Dedifferentiated amniotic fluid mesenchymal stem cell (primary cell): Measurements from ENCODE around the gene GSTO2.

Experiments
- DNase-seq: peaks from one replicate; pipeline ENCODE4 v3.0.0-alpha.2; 2016; ENCODE audit errors: extremely low spot score

GSTO2 gene

DNA sequence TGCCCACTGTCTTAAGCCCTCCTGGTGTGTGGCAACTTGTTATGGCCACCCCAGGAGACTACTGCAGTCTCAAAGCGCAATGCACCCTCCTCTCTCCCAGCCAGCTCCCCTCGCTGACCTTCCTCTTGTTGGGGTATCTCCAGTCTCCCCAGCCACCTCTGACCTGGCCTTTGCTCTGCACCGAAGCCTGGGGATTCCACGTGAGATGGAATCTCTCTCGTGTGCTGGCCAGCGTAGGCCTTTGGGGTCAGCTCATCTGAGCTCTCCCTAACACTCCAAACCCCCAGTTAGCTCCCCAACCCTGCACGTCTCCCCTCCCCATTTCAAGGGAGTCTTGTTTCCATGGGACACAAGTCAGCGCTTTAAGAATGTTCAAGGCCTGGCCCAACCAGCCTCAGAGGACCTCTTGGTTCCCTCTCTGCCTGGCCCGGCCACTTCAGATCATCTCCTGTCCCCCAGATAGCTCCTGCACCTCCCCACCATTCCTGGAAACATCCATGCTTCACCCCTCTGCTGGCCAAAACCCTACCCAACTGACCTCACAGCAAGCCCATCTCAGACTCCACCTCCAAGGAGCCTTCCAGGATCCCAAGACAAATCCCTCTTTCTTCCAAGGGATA is 58.1 kb downstream of the GSTO2 start:
- DNase-seq: no peak

DNA sequence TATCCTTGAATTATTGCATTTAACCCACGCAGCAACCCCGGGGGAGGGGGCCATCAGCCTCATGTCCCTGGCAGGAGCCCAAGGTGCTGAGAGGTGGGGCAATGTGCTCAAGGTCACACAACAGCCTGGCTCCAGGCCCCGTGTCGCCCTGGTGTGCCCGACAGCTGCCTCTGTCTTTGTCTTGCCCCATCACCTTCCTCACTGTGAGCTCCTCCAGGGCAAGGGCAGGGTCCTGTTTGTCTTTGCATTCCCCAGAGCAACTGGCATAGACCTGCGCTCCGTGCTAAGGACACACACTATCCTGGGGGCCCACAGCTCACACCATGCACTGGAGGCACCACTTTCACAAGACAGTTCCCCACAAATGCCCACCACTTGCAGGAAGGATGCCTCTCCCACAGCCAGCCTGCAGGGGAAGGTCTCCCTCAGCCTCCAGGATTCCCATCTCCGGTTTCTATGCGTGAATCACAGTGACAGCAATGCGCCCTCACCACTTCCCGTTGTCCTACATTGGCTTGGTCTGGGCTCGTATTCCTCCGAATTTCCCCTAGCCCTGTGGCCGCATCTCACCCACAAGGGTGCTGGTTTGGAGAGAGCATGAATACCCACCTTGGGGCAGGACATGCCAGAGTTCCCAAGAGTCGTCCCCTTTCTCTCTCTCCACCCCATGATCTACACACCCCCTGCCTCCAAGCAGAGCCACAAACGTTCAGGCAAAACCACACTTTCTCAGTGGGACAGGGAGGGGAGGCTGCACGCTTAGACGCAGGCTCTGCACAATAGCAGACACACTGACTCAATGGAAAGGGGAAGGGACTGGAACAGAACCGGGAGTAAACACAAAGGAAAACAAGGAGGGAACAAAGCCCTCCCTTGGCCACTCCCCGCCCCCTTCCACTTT is 59.0 kb downstream of the GSTO2 start:
- peak; percentile 67 for DNase-seq

DNA sequence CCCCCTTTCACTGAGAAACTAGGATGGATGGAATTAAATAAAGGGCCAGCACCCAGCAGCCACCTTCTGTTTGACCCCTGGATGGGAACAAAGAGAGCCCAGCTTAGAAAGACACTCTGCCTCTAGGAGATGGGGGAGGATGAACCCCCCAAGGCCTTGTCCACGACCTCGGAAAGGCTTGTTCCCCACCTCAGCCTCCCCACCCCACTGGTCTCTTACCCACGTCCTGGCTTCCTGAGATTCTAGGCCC is 59.6 kb downstream of the GSTO2 start:
- DNase-seq: no peak

DNA sequence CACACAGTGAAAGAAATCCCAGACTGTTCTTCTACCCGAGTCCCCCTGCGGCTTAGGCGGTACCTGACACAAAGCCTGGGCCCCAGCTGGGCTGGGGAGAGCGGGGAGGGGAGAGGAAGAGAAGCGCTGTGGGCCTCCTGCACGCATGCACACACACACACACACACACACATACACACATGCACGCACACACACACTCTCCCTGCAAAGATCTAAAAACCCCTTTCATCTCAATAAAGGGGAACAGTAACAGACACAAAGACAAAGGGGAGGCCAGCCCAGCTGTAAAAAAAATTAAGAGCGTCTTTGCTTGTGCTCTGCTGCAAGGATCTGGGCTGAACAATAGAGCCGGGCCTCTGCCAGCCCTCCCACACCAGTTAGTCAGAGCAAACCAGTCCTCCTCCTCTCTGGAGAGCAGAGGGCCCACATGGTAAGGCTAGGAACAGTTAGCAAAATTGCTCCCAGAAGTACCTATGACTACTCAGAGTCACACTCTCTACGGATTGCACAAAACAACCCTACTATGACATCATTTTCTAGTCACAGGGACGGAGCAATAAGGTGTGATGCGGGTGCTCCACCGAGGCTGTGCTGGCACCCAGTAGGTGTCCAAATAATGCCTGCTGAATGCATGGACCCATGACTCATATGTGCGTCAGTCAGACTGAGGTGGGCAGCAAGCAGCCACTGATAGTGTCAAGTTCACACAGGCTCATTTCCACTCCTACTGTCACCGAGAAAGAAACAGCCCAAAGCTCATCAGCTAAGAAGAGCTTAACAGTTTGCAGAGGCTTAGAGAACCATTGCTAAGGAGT is 60.1 kb downstream of the GSTO2 start:
- peak; percentile 72 for DNase-seq

DNA sequence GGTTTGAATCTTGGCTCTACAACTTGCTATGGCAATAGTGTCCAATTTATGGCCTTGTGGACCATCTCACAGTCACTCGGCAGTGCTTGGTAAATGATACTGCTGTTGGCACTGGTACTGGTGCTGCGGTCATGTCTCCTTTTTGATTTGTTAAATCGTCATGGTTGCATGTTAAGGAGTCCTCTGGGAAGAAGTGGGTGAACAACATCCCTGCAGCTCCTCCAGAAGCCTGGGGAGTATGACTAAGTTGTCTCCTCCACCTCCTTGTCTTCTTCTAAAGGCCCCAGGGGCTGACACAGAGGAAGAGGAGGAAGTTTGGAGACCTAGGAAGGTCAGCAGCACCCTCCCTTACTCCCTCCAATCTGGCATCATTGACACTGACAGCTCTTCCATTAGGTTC is 60.8 kb downstream of the GSTO2 start:
- peak; percentile 82 for DNase-seq

DNA sequence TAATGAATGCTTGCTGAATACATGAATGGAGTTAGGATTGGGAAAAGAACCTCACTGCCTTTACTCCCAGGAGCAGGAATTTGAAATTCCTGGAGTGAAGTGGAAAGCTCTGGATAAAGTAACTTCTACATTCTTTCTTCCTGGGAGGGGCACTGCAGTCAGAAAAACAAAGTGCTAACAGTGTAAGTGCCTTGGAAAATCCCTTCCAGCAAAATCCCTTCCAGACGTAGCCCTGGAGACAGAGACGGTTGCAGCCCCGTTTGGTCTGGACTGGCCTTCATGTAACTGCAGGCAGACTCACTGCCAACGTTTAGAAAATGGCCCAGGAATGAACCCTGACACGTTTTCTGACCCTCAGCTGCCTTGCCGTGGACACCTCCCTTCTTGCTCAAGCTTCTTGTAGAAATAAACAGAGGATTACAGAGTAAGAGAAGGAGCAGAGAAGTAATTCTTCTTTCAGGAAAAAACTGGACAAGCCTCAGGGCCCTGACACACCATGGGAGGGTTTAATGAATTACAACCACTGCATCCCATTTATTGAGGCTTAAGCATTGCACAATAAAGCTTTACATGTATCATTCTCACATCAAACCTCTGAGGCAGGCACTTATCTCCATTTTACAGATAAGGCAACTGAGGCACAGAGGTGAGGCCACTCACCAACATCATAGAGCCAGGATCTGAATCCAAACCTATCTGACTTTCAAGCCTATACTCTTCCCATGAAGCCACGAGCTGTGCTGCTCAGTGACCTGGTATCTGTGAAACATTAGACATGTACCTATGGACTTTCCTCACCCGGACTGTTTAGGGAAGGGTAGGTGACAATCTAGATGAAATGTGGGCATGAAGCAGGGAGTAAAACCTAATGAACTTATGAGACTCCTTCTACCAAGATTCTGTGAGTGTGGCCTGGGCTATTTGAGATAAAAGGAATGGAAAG is 61.5 kb downstream of the GSTO2 start:
- DNase-seq: peak; percentile 86

DNA sequence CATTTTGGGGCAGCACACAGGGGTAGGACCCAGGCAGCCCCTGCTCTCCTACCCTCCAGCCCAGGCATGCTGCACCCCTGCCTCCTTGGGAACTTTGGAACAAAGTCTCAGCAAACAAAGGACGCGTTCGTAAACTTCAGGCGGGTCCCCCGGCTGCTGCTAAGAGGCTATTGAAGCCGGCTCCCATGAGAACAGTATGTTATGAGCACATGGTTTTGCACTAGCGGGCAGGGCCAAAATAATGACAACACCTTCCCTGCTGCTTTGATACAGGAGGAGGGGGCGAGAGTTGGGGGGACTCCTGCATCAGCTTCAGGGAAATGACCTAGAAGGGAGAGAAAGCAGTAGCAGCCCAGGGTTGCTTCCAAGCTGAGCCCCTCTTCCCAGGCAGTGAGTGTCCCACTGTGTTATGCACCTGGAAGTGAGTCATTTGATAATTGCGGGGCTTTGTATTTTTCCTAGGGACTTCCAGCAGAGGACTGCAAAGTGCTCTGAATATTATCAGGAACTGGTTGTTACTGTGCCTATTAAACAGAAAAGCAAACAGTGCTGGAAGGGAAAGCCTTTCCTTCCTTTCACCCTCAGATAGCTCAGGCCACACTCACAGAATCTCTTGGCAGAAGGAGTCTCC is 62.3 kb downstream of the GSTO2 start:
- no peak for DNase-seq

DNA sequence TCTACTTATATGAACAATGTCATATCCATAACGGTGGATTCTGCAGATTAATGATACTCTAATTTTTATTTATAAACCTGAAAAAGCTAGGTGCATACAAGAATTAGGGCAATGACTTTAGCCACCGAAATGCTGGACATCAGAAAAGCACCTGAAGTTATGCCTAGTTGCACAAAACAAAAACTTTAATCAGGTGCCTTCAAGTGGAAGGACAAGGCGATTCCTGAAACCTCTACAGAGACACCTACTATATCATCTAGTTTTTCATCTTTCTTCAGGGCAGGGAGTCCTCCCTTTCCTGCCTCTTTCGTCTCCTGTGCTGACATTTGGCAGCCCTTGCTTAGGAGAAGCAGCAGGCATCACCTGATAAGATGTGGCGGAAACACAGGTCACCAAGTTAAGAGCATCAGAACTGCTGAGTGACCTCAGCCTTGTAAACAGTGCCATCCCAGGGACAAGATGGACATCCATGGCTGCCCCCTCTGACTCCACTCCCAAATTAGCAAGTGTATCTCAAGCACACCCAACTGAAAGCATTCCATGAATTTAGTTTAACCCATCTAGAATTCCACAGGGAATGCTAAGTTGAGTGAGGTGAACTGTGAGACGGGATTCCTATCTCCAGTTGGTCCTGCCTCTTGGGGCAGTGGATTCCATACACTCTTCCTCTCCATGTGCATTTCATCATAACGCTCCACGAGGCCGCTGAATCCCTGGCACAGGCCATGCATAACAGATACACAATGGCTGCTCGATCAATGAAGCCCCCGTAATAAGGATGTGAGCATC is 63.5 kb downstream of the GSTO2 start:
- DNase-seq: no peak

DNA sequence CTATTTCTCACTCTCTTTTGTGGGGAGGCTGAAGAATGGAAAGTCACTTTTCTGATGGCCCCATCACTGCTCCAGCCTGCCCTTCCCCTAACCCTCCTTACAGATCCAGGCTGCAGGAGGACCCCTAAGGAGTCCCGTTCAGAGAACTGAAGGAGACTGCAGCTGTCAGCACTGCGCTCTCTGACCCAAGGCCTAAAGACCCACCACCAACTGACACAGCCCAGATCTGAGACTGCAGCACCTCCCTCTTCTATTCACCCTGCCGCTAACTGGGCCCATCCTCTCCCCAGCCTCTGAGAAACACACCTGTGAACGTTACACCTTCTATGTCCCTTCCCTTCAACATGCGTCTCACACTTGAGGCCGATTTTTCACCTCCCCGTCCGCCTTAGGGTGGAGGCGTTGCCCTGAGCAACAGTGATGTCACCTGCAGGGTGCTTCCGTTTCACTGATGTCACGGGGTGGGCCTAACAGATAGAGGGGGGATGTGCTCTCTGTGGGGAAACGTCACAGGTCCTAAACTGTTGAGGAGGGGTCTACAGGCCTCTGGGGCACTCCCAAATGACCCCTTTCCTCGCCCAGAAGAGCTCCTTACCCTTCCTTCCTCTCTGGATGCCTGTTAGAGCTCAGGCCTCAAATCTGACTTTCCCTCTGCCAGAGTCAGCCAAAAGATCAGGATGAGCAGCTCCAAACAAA is 64.2 kb downstream of the GSTO2 start:
- DNase-seq: no peak

DNA sequence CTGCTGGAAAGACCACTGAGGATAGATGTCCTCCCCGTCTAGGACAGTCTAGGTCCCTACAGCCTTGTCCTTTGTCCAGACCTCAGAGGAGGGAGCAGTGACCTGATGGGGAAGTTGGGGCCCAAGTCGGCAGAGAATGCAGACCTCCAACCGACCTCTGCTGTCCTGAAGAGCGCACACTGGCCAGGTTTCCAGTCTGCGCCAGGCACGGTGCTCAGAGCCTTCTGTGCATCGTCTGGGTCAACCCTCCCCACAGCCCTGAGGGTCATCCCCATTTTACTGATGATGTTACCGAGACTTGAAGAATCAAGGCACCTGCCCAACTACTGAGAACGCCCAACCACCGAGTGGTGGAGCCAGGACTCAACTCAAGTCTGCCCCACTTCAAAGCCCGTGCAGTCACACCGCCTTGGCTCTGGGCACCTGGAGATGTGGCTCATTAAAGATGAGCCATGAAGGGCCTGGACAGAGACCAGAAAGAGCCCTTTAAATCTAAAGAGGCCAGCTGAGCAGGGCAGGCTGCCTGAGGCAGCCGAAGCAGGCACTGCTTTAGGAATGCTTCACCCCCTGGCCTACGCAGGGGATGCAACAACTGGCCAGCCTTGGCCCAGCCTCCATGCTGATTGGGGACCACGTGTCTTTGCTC is 64.9 kb downstream of the GSTO2 start:
- no peak for DNase-seq

DNA sequence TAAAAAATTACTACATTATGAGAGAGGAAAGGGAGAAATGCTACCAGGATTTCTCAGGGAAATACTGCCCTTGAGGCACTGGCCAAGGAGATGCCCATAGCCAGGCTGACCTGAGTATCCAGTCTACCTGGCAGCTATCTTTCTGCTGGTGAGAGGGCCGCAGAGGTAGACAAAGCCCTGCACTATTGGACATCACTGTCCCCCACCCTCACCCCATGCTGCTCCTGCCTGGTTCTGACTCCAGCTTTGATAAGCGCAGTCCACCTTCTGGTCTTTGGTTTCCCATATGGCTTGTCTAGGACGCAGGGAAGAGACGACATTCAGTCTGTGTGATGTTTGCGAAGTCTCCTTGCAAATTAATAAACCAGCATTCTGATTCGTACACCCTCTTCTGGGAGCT is 65.6 kb downstream of the GSTO2 start:
- no peak for DNase-seq

DNA sequence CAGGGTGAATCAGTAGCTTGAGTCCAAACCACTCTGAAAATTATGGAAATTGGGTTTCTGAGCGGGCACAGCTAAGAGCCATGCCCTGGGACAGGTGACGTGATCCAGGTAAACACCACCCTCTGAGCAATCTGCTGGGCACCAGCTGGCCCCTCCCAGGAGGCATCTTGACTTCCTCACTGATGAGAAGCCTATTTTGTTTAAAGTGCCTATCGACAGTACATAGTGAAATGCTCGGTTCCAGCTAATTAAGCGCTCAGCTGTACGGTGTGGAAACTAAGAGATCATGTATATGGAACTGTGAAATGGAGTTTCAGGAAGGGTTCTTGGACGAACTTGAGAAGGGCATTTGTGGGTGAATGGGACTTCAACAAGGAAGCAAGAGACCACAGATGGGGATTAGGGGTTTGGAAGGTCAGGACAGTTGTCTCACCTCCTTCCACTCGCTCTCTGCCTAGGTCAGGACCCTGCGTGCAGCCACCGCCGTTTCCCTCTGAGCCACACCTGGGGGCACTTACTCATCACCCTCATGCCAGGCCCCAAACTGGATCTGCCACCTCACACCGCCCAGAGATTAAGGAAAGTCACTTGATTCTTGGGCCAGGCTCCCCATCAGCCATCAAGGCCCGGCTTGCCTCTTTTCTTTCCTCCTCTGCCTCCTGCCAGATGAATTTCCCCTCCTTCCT is 66.1 kb downstream of the GSTO2 start:
- DNase-seq: no peak

DNA sequence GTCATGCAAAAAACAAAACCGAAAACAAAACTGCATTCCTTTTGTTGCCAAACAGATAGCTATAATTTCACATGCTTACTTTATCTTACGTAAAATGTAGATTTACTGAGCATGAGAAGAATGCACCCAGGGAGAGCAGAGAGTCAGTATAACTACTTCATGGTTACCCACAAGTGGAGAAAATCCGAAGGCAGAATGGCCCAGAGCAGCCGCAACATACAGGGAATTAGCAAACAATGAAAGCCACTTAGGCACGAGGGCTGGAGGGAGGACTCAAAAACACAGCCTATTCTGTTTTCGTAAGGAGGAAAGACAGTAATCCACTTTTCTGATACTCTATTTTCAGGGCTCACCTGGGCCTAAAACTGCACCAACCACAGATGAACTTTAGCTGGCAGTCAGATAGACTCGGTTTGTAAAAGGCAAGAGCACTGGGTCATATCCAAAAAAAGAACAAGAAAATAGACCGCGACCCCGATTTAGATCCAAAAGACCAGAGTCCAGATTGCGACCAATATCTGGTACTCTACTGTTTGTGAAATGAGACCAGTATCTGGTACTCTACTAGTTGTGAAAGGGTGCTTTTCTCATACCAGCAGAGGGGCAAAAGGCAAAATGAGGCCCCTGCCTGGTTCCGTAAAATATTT is 68.0 kb downstream of the GSTO2 start:
- peak; percentile 76 for DNase-seq

DNA sequence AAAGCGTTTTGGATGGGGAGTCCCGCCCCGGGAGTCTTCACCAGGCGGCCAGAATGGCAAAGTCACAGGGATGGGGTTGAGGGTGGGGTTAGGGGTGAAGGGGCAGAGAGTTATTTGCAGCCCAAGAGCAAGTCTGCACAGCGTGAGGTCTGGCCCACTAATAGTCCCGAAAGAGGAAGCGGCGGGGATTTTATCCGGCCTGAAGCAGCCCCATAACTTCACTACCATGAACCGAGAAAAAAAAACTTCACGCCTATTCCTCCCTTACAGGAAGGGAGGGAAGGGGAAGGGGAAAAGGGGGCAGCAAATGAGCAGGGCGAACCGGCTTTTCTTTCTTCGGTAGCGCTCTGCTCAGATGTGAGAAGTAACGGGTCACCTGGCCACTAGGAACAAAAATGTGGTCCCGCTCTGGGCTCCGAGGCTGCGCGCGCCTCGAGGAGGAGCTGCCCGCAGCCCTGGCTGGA is 68.6 kb downstream of the GSTO2 start:
- no peak for DNase-seq

DNA sequence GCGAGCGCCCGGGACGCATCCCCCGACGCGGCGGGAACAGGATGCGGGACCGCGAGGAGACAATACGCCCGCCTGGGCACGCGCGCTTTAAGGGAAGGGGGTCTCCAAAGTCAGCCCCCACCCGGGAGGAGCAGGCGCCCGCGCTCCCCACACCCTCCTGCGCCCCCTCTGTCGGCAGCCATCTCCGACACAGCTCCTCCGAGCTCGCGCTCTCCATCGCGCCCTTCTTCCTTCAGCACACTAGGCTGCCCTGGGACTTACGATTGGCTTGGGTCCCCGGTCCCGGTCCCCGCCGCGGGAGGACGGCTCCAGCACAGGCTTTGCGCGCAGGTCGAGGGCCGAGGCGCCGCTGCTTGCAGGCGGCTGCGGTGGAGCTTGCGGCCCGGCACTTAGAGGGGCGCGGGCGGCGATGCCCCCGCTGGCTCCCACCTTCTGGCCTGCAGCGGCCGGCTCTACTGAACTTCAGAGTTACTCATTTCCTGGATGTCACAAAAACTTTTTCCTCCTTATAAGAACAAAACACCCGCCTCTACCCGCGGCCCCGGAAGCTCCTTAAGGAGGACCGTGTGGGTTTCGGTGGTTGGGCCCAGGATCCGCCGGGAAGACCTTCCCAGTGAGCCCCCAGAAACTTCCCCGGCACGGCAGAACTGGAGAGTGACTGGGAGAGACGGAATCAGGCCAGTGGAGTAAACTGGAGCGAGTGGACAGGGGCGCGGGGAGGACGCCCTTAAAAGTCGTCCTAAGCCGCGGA is 69.2 kb downstream of the GSTO2 start, which contains the start of gene ITPRIP:
TSS of gene ITPRIP (minus strand) at position 481 of the 751 bp plus-strand sequence. CDS start 22,414 bp downstream, outside the sequence.
- DNase-seq: peak; percentile 55

DNA sequence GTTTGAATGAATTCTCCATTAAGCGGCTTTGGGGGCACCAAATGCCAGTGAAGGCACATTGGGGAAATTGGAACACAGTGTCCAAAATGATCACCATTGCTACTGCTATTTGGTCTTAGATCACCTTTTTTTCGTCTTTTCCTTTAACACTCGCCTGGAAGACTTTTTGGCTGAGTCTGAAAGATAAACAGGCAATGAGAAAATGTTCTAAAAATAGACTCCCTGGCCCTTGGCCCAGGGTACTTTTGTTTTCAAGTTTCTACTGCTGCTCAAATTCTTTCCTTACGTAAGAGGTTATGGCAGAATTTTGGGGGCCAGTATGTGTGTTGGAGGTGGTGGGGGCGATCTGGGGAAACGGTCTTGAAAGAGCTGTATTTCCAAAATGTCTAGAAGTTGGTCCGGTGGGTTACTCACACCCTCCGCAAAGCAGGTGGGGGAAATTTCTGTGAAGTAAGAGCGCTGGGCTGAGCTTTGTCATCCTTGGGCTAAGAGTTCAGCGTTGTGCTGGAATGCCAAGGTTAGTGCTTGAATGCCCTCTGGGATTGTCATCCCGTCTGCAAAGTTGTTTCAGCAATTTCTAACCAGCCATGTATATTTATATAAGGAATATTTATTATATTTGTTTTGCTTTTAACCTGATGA is 70.6 kb downstream of the GSTO2 start:
- peak; percentile 77 for DNase-seq

DNA sequence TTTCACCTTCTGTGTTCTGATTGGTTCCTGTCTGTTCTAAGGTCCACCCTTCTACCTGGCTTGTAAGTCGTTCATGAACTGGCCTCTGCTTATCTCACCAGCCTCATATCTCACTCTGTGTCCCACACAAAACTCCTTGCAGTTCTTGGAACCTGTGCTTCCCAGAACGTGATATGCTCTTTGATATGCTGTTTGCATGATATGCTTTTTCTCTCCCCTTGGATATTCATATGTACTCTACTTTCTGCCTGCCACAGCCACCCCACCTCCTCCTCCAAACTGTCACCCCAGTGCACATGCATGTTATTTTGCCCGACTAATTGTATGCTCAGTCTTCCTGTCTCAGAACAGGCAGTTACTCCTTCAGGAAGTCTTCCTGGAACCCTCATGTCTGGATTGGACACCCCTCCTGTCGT is 71.1 kb downstream of the GSTO2 start:
- DNase-seq: no peak
